Uterus (tissue), 4 donors: Measurements from ENCODE around the gene FARS2. TPM values are rescaled to one million over a fixed set of nuclear protein-coding genes. Genes with fewer than 3 reads are reported as not detected.

Source experiments
- DNase-seq, 2 donors: peaks; one replicate each; pipeline ENCODE4 v3.0.0-alpha.2; 2019 to 2020
- H3K27ac ChIP-seq, 2 donors: fragments of 200-600 bp; sonication (generic); 1 replicate in 1 of 2; 2 replicates in 1 of 2; pipeline ENCODE4 v1.5.1; 2016 to 2018
- H3K27me3 ChIP-seq, 2 donors: fragments of 200-600 bp; sonication (generic); one replicate each; pipeline ENCODE4 v1.5.1; 2018 to 2019; ENCODE audit warnings: control low read depth in 1 of 2
- H3K36me3 ChIP-seq, 2 donors: fragments of 200-600 bp; sonication (generic); one replicate each; pipeline ENCODE4 v1.5.1; 2019; ENCODE audit warnings: control low read depth in 1 of 2
- H3K4me1 ChIP-seq, 2 donors: fragments of 200-600 bp; sonication (generic); one replicate each; pipeline ENCODE4 v1.5.1; 2018 to 2019; ENCODE audit warnings: control low read depth in 1 of 2
- H3K4me3 ChIP-seq, 2 donors: fragments of 200-600 bp; sonication (generic); 1 replicate in 1 of 2; 2 replicates in 1 of 2; pipeline ENCODE4 v1.5.1; 2018 to 2019; ENCODE audit warnings: mild to moderate bottlenecking in 1 of 2
- H3K9me3 ChIP-seq, 2 donors: fragments of 200-600 bp; sonication (generic); one replicate each; pipeline ENCODE4 v1.5.1; 2019; ENCODE audit warnings: control low read depth in 1 of 2
- CTCF ChIP-seq, 4 experiments: fragments of 200-600 bp in 2 of 4; fragments of 450-650 bp in 2 of 4; sonication (generic) in 2 of 4; IDR thresholded peaks; one replicate each; pipeline ENCODE4 v1.5.1; 2016 to 2019; ENCODE audit warnings: antibody characterized with exemption in 4 of 4, mild to moderate bottlenecking in 2 of 4, moderate library complexity in 1 of 4
- POLR2A ChIP-seq, 2 donors: fragments of 450-650 bp; IDR thresholded peaks; one replicate each; pipeline ENCODE4 v1.6.1; 2016; ENCODE audit warnings: antibody characterized with exemption in 2 of 2, mild to moderate bottlenecking in 1 of 2, moderate library complexity in 1 of 2
- intact Hi-C: fragments of 100-400 bp; cut with DNase I; formaldehyde crosslinking; loops from one replicate; pipeline ENCODE4 v1.15.1; 2023; ENCODE audit warnings: low total_unique reads
- total RNA-seq, 4 donors: library from RNA; depleted of rRNA in 3 of 4; stranded (reverse); fragments of >200 nt in 3 of 4; gene quantifications; one replicate each; pipeline versions ENCODE4 v1.1.0 to v1.2.4, GENCODE V29; 2014 to 2023
- donor health status: DM: yes; HTN: yes; CAD: no.

Gene FARS2
- total RNA-seq, 4 donors from 2014 or later: 14.4 to 32.5 (median 25.6) TPM

GRCh38 chr6:5481033-5481432 lies 219.7 kb downstream of the FARS2 start:
- intact Hi-C loops: no loop called here
- Histone ChIP-seq H3K27ac (no peak overlapping the region), H3K36me3 (no peaks in the 10 kb centered on the region), H3K4me1 (no peaks in the 10 kb centered on the region), H3K9me3 (no peaks in the 10 kb centered on the region), H3K27me3 (no peaks in the 10 kb centered on the region), H3K4me3 (no peak overlapping the region)
- TF ChIP-seq CTCF (IDR thresholded peaks at IDR 0.05) (no peak), POLR2A (IDR thresholded peaks at IDR 0.05) (no peak)
- DNase-seq: no peak

- no peak overlapping the region for H3K4me3 ChIP-seq
- H3K27me3 ChIP-seq: no peaks in the 10 kb centered on the region
- no peak for DNase-seq
- intact Hi-C loops: no loop called here
- no peak for TF ChIP-seq CTCF (IDR thresholded peaks at IDR 0.05)
- no peak for TF ChIP-seq POLR2A (IDR thresholded peaks at IDR 0.05)
- no peaks in the 10 kb centered on the region for H3K9me3 ChIP-seq
- no peaks in the 10 kb centered on the region for H3K36me3 ChIP-seq
- no peaks in the 10 kb centered on the region for H3K4me1 ChIP-seq
- H3K27ac ChIP-seq: no peak overlapping the region
These were observed 220.4 kb downstream of the FARS2 start for GRCh38 chr6:5481750-5482149.

- intact Hi-C loops: no loop called here
- TF ChIP-seq CTCF (IDR thresholded peaks at IDR 0.05) (no peak), POLR2A (IDR thresholded peaks at IDR 0.05) (no peak)
These were observed 221.3 kb downstream of the FARS2 start for GRCh38 chr6:5482619-5483018.

GRCh38 chr6:5484692-5485091 lies 223.4 kb downstream of the FARS2 start:
- Histone ChIP-seq H3K27me3 (no peaks in the 10 kb centered on the region), H3K27ac (no peak overlapping the region), H3K36me3 (no peaks in the 10 kb centered on the region), H3K4me3 (no peak overlapping the region), H3K9me3 (no peaks in the 10 kb centered on the region), H3K4me1 (no peaks in the 10 kb centered on the region)
- intact Hi-C loops: no loop called here
- TF ChIP-seq CTCF (IDR thresholded peaks at IDR 0.05): no peak
- no peak for DNase-seq

More at GRCh38 chr6:5482619-5483018, 221.3 kb downstream of the FARS2 start:
- DNase-seq: no peak
- Histone ChIP-seq H3K27ac (no peak overlapping the region), H3K9me3 (no peaks in the 10 kb centered on the region), H3K36me3 (no peaks in the 10 kb centered on the region), H3K4me1 (no peaks in the 10 kb centered on the region), H3K4me3 (no peak overlapping the region), H3K27me3 (no peaks in the 10 kb centered on the region)

- no peaks in the 10 kb centered on the region for H3K9me3 ChIP-seq
- H3K27me3 ChIP-seq: no peaks in the 10 kb centered on the region
- no peak for DNase-seq
- intact Hi-C loops: no loop called here
- H3K4me3 ChIP-seq: no peak overlapping the region
- no peaks in the 10 kb centered on the region for H3K4me1 ChIP-seq
- no peaks in the 10 kb centered on the region for H3K36me3 ChIP-seq
- H3K27ac ChIP-seq: no peak overlapping the region
- TF ChIP-seq CTCF (IDR thresholded peaks at IDR 0.05): no peak
- TF ChIP-seq POLR2A (IDR thresholded peaks at IDR 0.05): no peak
These were observed 224.9 kb downstream of the FARS2 start for GRCh38 chr6:5486214-5486613.
